HL-60 (cell line): ENCODE results near the gene TLX1.

Experiments
- DNase-seq, 2 experiments: peaks; one replicate each; pipeline ENCODE4 v3.0.0-alpha.2; 2010 to 2020; ENCODE audit warnings: low read depth in 1 of 2, low spot score in 1 of 2
- H3K27ac ChIP-seq: fragments of 250-450 bp; sonication (Bioruptor Pico); replicated peaks from 2 replicates; pipeline ENCODE4 v1.5.1; 2020; ENCODE audit warnings: mild to moderate bottlenecking, moderate library complexity
- H3K27me3 ChIP-seq: fragments of 250-450 bp; sonication (Bioruptor Pico); 2 replicates; pipeline ENCODE4 v1.5.1; 2021; ENCODE audit warnings: mild to moderate bottlenecking, moderate library complexity; ENCODE audit not compliant: insufficient read depth, poor library complexity, severe bottlenecking
- H3K4me3 ChIP-seq: replicated peaks from 2 replicates; pipeline ENCODE4 v1.5.1; 2011; ENCODE audit warnings: mild to moderate bottlenecking, control low read depth, low read length; ENCODE audit not compliant: insufficient read depth
- CTCF ChIP-seq: IDR thresholded peaks from one replicate; pipeline ENCODE4 v1.5.1; 2011; ENCODE audit warnings: low read length, control low read depth, inconsistent platforms; ENCODE audit not compliant: insufficient read depth
- GABPA ChIP-seq: IDR thresholded peaks from 2 replicates; pipeline ENCODE4 v1.6.1; 2012; ENCODE audit warnings: low read depth
- POLR2AphosphoS5 ChIP-seq: IDR thresholded peaks from 2 replicates; pipeline ENCODE4 v1.6.1; 2012; ENCODE audit warnings: low read depth
- REST ChIP-seq: IDR thresholded peaks from 2 replicates; pipeline ENCODE4 v1.6.1; 2012; ENCODE audit warnings: low read depth; ENCODE audit not compliant: insufficient replicate concordance
- SPI1 ChIP-seq: IDR thresholded peaks from 2 replicates; pipeline ENCODE4 v1.6.1; 2012; ENCODE audit warnings: low read depth, mild to moderate bottlenecking, borderline replicate concordance

The TLX1 gene

GRCh38 chr10:101106351-101106750, 24.7 kb upstream of the TLX1 start:
- H3K27ac ChIP-seq: no peak overlapping the region
- H3K27me3 ChIP-seq: peaks cover 6% of the 10 kb centered on the region
- peak in 1 of 2 experiments; percentile 18 for DNase-seq
- no peak overlapping the region for H3K4me3 ChIP-seq
- TF ChIP-seq SPI1: no peak

GRCh38 chr10:101107771-101108170, 23.3 kb upstream of the TLX1 start:
- TF ChIP-seq CTCF (no peak), GABPA (no peak), REST (no peak), POLR2AphosphoS5 (no peak), SPI1 (no peak)
- H3K27me3 ChIP-seq: peaks cover 6% of the 10 kb centered on the region
- DNase-seq: no peak
- no peak overlapping the region for H3K4me3 ChIP-seq
- no peak overlapping the region for H3K27ac ChIP-seq

GRCh38 chr10:101110856-101111523, 20.1 kb upstream of the TLX1 start:
- no peak overlapping the region for H3K4me3 ChIP-seq
- no peak for TF ChIP-seq REST
- H3K27me3 ChIP-seq: peaks cover 6% of the 10 kb centered on the region
- DNase-seq: no peak
- no peak overlapping the region for H3K27ac ChIP-seq

- no peak for DNase-seq
- H3K4me3 ChIP-seq: no peak overlapping the region
- peaks cover 6% of the 10 kb centered on the region for H3K27me3 ChIP-seq
- TF ChIP-seq REST: no peak
- TF ChIP-seq GABPA: no peak
- TF ChIP-seq SPI1: no peak
- no peak overlapping the region for H3K27ac ChIP-seq
Measured at GRCh38 chr10:101111547-101111946, 19.6 kb upstream of the TLX1 start.
